Measurements from ENCODE around the gene ZNF367. TPM values are rescaled to one million over a fixed set of nuclear protein-coding genes. Genes with fewer than 3 reads are reported as not detected.

Gene ZNF367
- total and polyA plus RNA-seq, 9 of the 15 experiments (the other 6 are each of a cell fraction or from before 2014, with no cell fraction given), result 2.7 to 14.4 (median 10.0) TPM

- TF ChIP-seq KHSRP (IDR thresholded peaks at IDR 0.05) (no peak), PML (IDR thresholded peaks at IDR 0.05; ENCODE audit: low read length) (peak; percentile 54; the same call in 1 of the 2 replicates), ZNF655 (CRISPR knock-in tag; IDR thresholded peaks at IDR 0.05) (no peak), POLR3G (IDR thresholded peaks at IDR 0.05; ENCODE audit: extremely low read depth, insufficient read length, insufficient replicate concordance) (no peak), ZNF232 (CRISPR knock-in tag; IDR thresholded peaks at IDR 0.05) (0 out of 2 replicates have a peak, but pooled peaks have one; percentile 35), TEAD1 (CRISPR knock-in tag; IDR thresholded peaks at IDR 0.05) (peak in 1 of 2 experiments; percentile 83; a peak in 2 of 4 replicates), SPI1 (IDR thresholded peaks at IDR 0.05; ENCODE audit: borderline replicate concordance, low read depth, low read length) (no peak), NKRF (IDR thresholded peaks at IDR 0.05; ENCODE audit: borderline replicate concordance) (peak; percentile 87), AFF4 (CRISPR knock-in tag; IDR thresholded peaks at IDR 0.05) (peak; percentile 72; the same call in 1 of the 2 replicates), ZNF699 (CRISPR knock-in tag; IDR thresholded peaks at IDR 0.05; ENCODE audit: insufficient replicate concordance) (no peak), ZNF449 (CRISPR knock-in tag; IDR thresholded peaks at IDR 0.05) (no peak), SIN3B (IDR thresholded peaks at IDR 0.05; ENCODE audit: low read depth) (0 out of 2 replicates have a peak, but pooled peaks have one; percentile 24), RBM14 (IDR thresholded peaks at IDR 0.05; ENCODE audit: borderline replicate concordance, insufficient read depth, low read depth, low read length) (peak; percentile 69; the same call in 1 of the 2 replicates), ZNF280A (IDR thresholded peaks at IDR 0.05; ENCODE audit: low read depth, partially characterized antibody) (no peak), ZNF324 (CRISPR knock-in tag; IDR thresholded peaks at IDR 0.05) (no peak), STAT5A (IDR thresholded peaks at IDR 0.05; ENCODE audit: borderline replicate concordance, low read length) (no peak)
These were observed at the start of gene ZNF367 (continued) for GRCh38 chr9:96418083-96418919.

All from K562 (cell line).